NCI-H510A (cell line): Measurements from ENCODE around the gene OR6C65.

Experiments used
- DNase-seq: peaks from one replicate; lab custom pipeline; 2025; lab: John Stamatoyannopoulos, UW

Gene OR6C65

DNA sequence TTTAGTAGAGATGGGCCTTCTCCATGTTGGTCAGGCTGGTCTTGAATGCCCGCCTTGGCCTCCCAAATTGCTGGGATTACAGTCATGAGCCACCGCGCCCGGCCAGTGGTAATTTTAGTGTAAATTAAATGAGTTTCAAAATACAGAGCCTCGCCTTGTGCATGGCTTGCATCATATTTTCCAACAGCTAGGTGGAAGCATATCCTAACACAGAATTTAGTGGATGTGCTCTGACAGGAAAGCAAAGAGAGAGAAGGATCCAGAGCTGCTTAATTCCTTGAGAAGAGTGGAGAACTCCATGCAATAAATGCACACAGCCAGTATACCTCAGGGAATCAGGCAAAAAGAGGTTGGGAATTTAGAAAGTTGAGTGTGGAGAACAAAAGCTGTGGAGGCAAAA is 46.0 kb downstream of the OR6C65 start:
- no peak for DNase-seq

GRCh38 chr12:55448825-55449224 is 48.5 kb downstream of the OR6C65 start:
- DNase-seq = no peak
